SK-N-SH (cell line): ENCODE results near the gene SH2D3C. TPM values are rescaled to one million over a fixed set of nuclear protein-coding genes. Genes with fewer than 3 reads are reported as not detected.

ENCODE experiments used
- CTCF ChIA-PET: fragments of 300-600, 350-600 bp; formaldehyde crosslinking; extraction: SDS; loops from one replicate; lab custom pipeline; 2021; lab: Yijun Ruan, JAX
- POLR2A ChIA-PET: fragments of 350-600 bp; sonication (Branson Sonifier 250); formaldehyde crosslinking; extraction: SDS; loops from one replicate; lab custom pipeline; 2020; ENCODE audit warnings: antibody characterized with exemption, inconsistent platforms; lab: Yijun Ruan, JAX
- DNase-seq: peaks from one replicate; pipeline ENCODE4 v3.0.0; 2012
- H2AFZ ChIP-seq: fragments of 200-600 bp; sonication (generic); 2 replicates; pipeline ENCODE4 v1.8.1; 2016; ENCODE audit warnings: antibody characterized with exemption, mild to moderate bottlenecking, low read depth
- H3F3A ChIP-seq: fragments of 200-600 bp; sonication (generic); replicated peaks from 2 replicates; pipeline ENCODE3; 2016; ENCODE audit warnings: antibody characterized with exemption, mild to moderate bottlenecking; ENCODE audit not compliant: insufficient read depth
- H3K27ac ChIP-seq, 2 experiments: fragments of 200-500 bp in 1 of 2; fragments of 200-600 bp in 1 of 2; sonication (Bioruptor generic) in 1 of 2; sonication (generic), shearing (Covaris generic) in 1 of 2; 2 replicates each; pipeline versions ENCODE4 v1.5.1 to v1.6.1; 2014 to 2016; ENCODE audit warnings: low read depth in 2 of 2, inconsistent platforms in 1 of 2, low read length in 1 of 2, mild to moderate bottlenecking in 1 of 2, mixed read lengths in 1 of 2
- H3K27me3 ChIP-seq: fragments of 200-600 bp; sonication (generic), shearing (Covaris generic); 2 replicates; pipeline ENCODE4 v1.6.1; 2016; ENCODE audit warnings: mixed run types; ENCODE audit not compliant: insufficient read depth
- H3K36me3 ChIP-seq, 2 experiments: fragments of 200-500 bp in 1 of 2; fragments of 200-600 bp in 1 of 2; sonication (Bioruptor generic) in 1 of 2; sonication (generic) in 1 of 2; replicated peaks in 1 of 2; 2 replicates each; pipeline versions ENCODE3 to v1.5.1; 2014 to 2016; ENCODE audit warnings: low read length in 1 of 2, mild to moderate bottlenecking in 1 of 2; ENCODE audit not compliant: insufficient read depth in 2 of 2, control insufficient read depth in 1 of 2
- H3K4me1 ChIP-seq, 2 experiments: fragments of 200-500 bp in 1 of 2; fragments of 200-600 bp in 1 of 2; sonication (Bioruptor generic) in 1 of 2; sonication (generic), shearing (Covaris generic) in 1 of 2; 2 replicates each; pipeline versions ENCODE4 v1.5.1 to v1.6.1; 2014 to 2016; ENCODE audit warnings: low read depth in 1 of 2, low read length in 1 of 2, mixed run types in 1 of 2; ENCODE audit not compliant: insufficient read depth in 2 of 2, control insufficient read depth in 1 of 2
- H3K4me2 ChIP-seq: fragments of 200-600 bp; sonication (generic), shearing (Covaris generic); 2 replicates; pipeline ENCODE4 v1.6.1; 2017; ENCODE audit warnings: mixed run types
- H3K4me3 ChIP-seq, 2 experiments: fragments of 200-500 bp in 1 of 2; fragments of 200-600 bp in 1 of 2; sonication (Bioruptor generic) in 1 of 2; sonication (generic), shearing (Covaris generic) in 1 of 2; 2 replicates each; pipeline versions ENCODE4 v1.5.1 to v1.8.1; 2014 to 2016; ENCODE audit warnings: low read depth in 2 of 2, inconsistent platforms in 1 of 2, low read length in 1 of 2, mild to moderate bottlenecking in 1 of 2, mixed read lengths in 1 of 2, moderate library complexity in 1 of 2
- H3K79me2 ChIP-seq: fragments of 200-600 bp; sonication (generic); 2 replicates; pipeline ENCODE4 v1.8.1; 2017; ENCODE audit warnings: mild to moderate bottlenecking; ENCODE audit not compliant: insufficient read depth
- H3K9ac ChIP-seq: fragments of 200-600 bp; sonication (generic); 2 replicates; pipeline ENCODE4 v1.6.1; 2017; ENCODE audit warnings: mixed run types
- H3K9me2 ChIP-seq: fragments of 200-600 bp; sonication (generic); 2 replicates; pipeline ENCODE4 v1.6.1; 2017; ENCODE audit warnings: mixed run types
- H3K9me3 ChIP-seq: fragments of 200-600 bp; sonication (generic); 2 replicates; pipeline ENCODE4 v1.6.1; 2017; ENCODE audit warnings: mixed run types, mild to moderate bottlenecking, moderate library complexity
- H4K20me1 ChIP-seq: fragments of 200-600 bp; sonication (generic); 2 replicates; pipeline ENCODE4 v1.6.1; 2017; ENCODE audit warnings: mild to moderate bottlenecking, mixed run types; ENCODE audit not compliant: insufficient read depth
- CHD2 ChIP-seq: fragments of 150-350 bp; IDR thresholded peaks from 2 replicates; pipeline ENCODE4 v1.6.1; 2018; ENCODE audit warnings: low read length; ENCODE audit not compliant: partially characterized antibody
- FOXJ3 ChIP-seq: sonication (generic); formaldehyde crosslinking; IDR thresholded peaks from 2 replicates; pipeline ENCODE4 v1.5.1; 2020; ENCODE audit warnings: mild to moderate bottlenecking, missing genetic modification reagents
- GATA2 ChIP-seq: sonication (generic); formaldehyde crosslinking; IDR thresholded peaks from 2 replicates; pipeline ENCODE4 v1.5.0; 2020; ENCODE audit warnings: mild to moderate bottlenecking, missing genetic modification reagents
- IRF3 ChIP-seq: fragments of 150-350 bp; IDR thresholded peaks from 2 replicates; pipeline ENCODE4 v1.6.1; 2016; ENCODE audit warnings: mild to moderate bottlenecking, low read depth, low read length
- MAX ChIP-seq: IDR thresholded peaks from 2 replicates; pipeline ENCODE4 v1.4.0; 2012; ENCODE audit warnings: low read depth
- MEF2A ChIP-seq: IDR thresholded peaks from 2 replicates; pipeline ENCODE4 v1.4.0; 2012; ENCODE audit warnings: low read depth, borderline replicate concordance
- NRF1 ChIP-seq: IDR thresholded peaks from 2 replicates; pipeline ENCODE4 v1.6.1; 2012; ENCODE audit warnings: low read depth, mild to moderate bottlenecking, low read length
- RXRA ChIP-seq: IDR thresholded peaks from 2 replicates; pipeline ENCODE4 v1.4.0; 2012; ENCODE audit warnings: low read depth, mild to moderate bottlenecking, borderline replicate concordance
- SMC3 ChIP-seq: IDR thresholded peaks from 2 replicates; pipeline ENCODE4 v1.6.1; 2012; ENCODE audit warnings: low read depth, low read length, improper control_type of control experiment
- TEAD4 ChIP-seq: IDR thresholded peaks from 2 replicates; pipeline ENCODE4 v1.4.0; 2012; ENCODE audit warnings: mild to moderate bottlenecking, borderline replicate concordance; ENCODE audit not compliant: insufficient read depth
- USF2 ChIP-seq: fragments of 150-350 bp; IDR thresholded peaks from 2 replicates; pipeline ENCODE4 v1.6.1; 2017; ENCODE audit warnings: antibody characterized with exemption, low read length, low read depth, borderline replicate concordance
- YY1 ChIP-seq: IDR thresholded peaks from 2 replicates; pipeline ENCODE4 v1.4.0; 2012; ENCODE audit warnings: low read depth, mild to moderate bottlenecking
- WGBS: methylation state at CpG from one replicate; pipeline ENCODE4 v1.1.6; 2017; ENCODE audit warnings: low lambda C conversion rate; 5-methylcytosine and 5-hydroxymethylcytosine counted together
- polyA plus RNA-seq, 3 experiments: library from polyadenylated mRNA; depleted of rRNA; stranded (reverse); fragments of >200 nt; gene quantifications; 2 replicates each; pipeline ENCODE4 v1.2.3, GENCODE V29; 2012
- TF ChIP-seq, protein P1 (sequence below): IDR thresholded peaks from 2 replicates; pipeline ENCODE4 v1.4.0; 2012; ENCODE audit warnings: low read depth, borderline replicate concordance

The SH2D3C gene
- polyA plus RNA-seq, 1 of the 3 experiments (the other 2 are of a cell fraction), result 0.15 TPM

- Histone ChIP-seq H3K9me3 (no peaks in the 10 kb centered on the region), H3K27ac (no peak overlapping the region), H3K9me2 (no peaks in the 10 kb centered on the region), H3K27me3 (no peaks in the 10 kb centered on the region), H3K4me2 (no peak overlapping the region), H3K79me2 (no peaks in the 10 kb centered on the region), H3K36me3 (peaks cover 0 to 3% of the 10 kb centered on the region in 2 experiments), H4K20me1 (no peaks in the 10 kb centered on the region), H3K4me3 (no peak overlapping the region), H3K9ac (no peak overlapping the region), H3K4me1 (peaks cover 0 to under 1% of the 10 kb centered on the region in 2 experiments; a peak in 1 of 4 replicates), H3F3A (peaks cover 2% of the 10 kb centered on the region), H2AFZ (no peak overlapping the region)
- DNase-seq, result no peak
- TF ChIP-seq, protein P1, sequence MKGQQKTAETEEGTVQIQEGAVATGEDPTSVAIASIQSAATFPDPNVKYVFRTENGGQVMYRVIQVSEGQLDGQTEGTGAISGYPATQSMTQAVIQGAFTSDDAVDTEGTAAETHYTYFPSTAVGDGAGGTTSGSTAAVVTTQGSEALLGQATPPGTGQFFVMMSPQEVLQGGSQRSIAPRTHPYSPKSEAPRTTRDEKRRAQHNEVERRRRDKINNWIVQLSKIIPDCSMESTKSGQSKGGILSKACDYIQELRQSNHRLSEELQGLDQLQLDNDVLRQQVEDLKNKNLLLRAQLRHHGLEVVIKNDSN, result no peak
- TF ChIP-seq TEAD4 (no peak), NRF1 (no peak), YY1 (no peak), CHD2 (no peak), GATA2 (CRISPR knock-in tag) (no peak), IRF3 (no peak), FOXJ3 (CRISPR knock-in tag) (no peak)
- ChIA-PET POLR2A (interaction anchor here (0.7 kb wide), 1 partner anchor 201 kb away, joined by 3 read pairs; no protein-coding TSS in a partner anchor), CTCF (interaction anchor here (0.5 to 10.7 kb wide), 5 partner anchors 121 to 225 kb away, joined by 3 to 226 read pairs (median 6); no protein-coding TSS in a partner anchor)
- WGBS, result 94% methylated on average over 8 of the region's 8 CpGs
Measured at GRCh38 chr9:127728808-127729207, 49.7 kb downstream of the SH2D3C start.

- Histone ChIP-seq H3K27me3 (no peaks in the 10 kb centered on the region), H3K27ac (no peak overlapping the region), H3K9me2 (no peaks in the 10 kb centered on the region), H3K36me3 (peaks cover 0 to 3% of the 10 kb centered on the region in 2 experiments), H3K4me1 (no peaks in the 10 kb centered on the region; a peak in 1 of 4 replicates), H3K9ac (no peak overlapping the region), H3K4me2 (no peak overlapping the region), H3F3A (peaks cover 3% of the 10 kb centered on the region), H3K4me3 (no peak overlapping the region), H3K9me3 (no peaks in the 10 kb centered on the region), H3K79me2 (no peaks in the 10 kb centered on the region), H4K20me1 (no peaks in the 10 kb centered on the region), H2AFZ (no peak overlapping the region)
- ChIA-PET CTCF (interaction anchor here (0.8 to 3.0 kb wide), 6 partner anchors 8 to 223 kb away, joined by 3 to 18 read pairs (median 4); partner anchors contain the start of gene TOR2A), POLR2A (no interaction called here)
- no peak for DNase-seq
- WGBS, result 62% methylated on average over 8 of the region's 8 CpGs
- no peak for TF ChIP-seq MEF2A
- TF ChIP-seq FOXJ3 (CRISPR knock-in tag), result no peak
- TF ChIP-seq MAX, result no peak
- TF ChIP-seq RXRA, result no peak
- TF ChIP-seq SMC3, result no peak
- no peak for TF ChIP-seq USF2
Measured at GRCh38 chr9:127726871-127727270, 51.6 kb downstream of the SH2D3C start.
